HepG2 (cell line): ENCODE results near the gene CEP43. TPM values are rescaled to one million over a fixed set of nuclear protein-coding genes. Genes with fewer than 3 reads are reported as not detected.

Experiments used
- CREM ChIP-seq, 2 experiments: sonication (generic) in 1 of 2; formaldehyde crosslinking in 1 of 2; IDR thresholded peaks; 2 replicates each; pipeline versions ENCODE4 v1.4.0 to v1.6.1; 2016 to 2020; ENCODE audit warnings: antibody characterized with exemption in 1 of 2, mild to moderate bottlenecking in 1 of 2, missing genetic modification reagents in 1 of 2
- GLI4 ChIP-seq: sonication (generic); formaldehyde crosslinking; IDR thresholded peaks from 2 replicates; pipeline ENCODE4 v1.5.1; 2020; ENCODE audit warnings: missing genetic modification reagents, mild to moderate bottlenecking, moderate library complexity, borderline replicate concordance
- HDAC6 ChIP-seq: fragments of 200-600 bp; sonication (generic); IDR thresholded peaks from 2 replicates; pipeline ENCODE4 v1.7.0; 2017; ENCODE audit warnings: mild to moderate bottlenecking, antibody characterized with exemption, low read length, low read depth
- HOXA9 ChIP-seq: sonication (generic); formaldehyde crosslinking; IDR thresholded peaks from 2 replicates; pipeline ENCODE4 v1.8.1; 2022; ENCODE audit warnings: missing genetic modification reagents, mild to moderate bottlenecking, moderate library complexity, borderline replicate concordance
- IKZF4 ChIP-seq: sonication (generic); formaldehyde crosslinking; IDR thresholded peaks from 2 replicates; pipeline ENCODE4 v1.5.1; 2020; ENCODE audit warnings: borderline replicate concordance, mild to moderate bottlenecking, low read depth, missing genetic modification reagents; ENCODE audit errors: not compliant biosample characterization
- MEF2D ChIP-seq: sonication (generic); formaldehyde crosslinking; IDR thresholded peaks from 2 replicates; pipeline ENCODE4 v1.5.1; 2020; ENCODE audit warnings: mild to moderate bottlenecking, missing genetic modification reagents
- POLR2AphosphoS2 ChIP-seq: IDR thresholded peaks from 2 replicates; pipeline ENCODE4 v1.6.1; 2011; ENCODE audit warnings: low read depth, low read length, improper control_type of control experiment
- RARG ChIP-seq: sonication (generic); formaldehyde crosslinking; IDR thresholded peaks from 2 replicates; pipeline ENCODE4 v1.4.0; 2020; ENCODE audit warnings: low read depth, mild to moderate bottlenecking, missing genetic modification reagents
- REXO4 ChIP-seq: sonication (generic); formaldehyde crosslinking; IDR thresholded peaks from 2 replicates; pipeline ENCODE4 v1.8.0; 2022; ENCODE audit warnings: missing genetic modification reagents, mild to moderate bottlenecking, borderline replicate concordance
- SP4 ChIP-seq: sonication (generic); formaldehyde crosslinking; IDR thresholded peaks from 2 replicates; pipeline ENCODE4 v1.8.1; 2023; ENCODE audit warnings: mild to moderate bottlenecking, missing genetic modification reagents
- U2AF1 ChIP-seq: fragments of 200-400 bp; formaldehyde crosslinking; optimal IDR thresholded peaks from 2 replicates; pipeline ENCODE3; 2017; ENCODE audit warnings: mild to moderate bottlenecking, low read depth, low read length
- ZNF768 ChIP-seq: sonication (generic); formaldehyde crosslinking; IDR thresholded peaks from 2 replicates; pipeline ENCODE4 v1.4.0; 2020; ENCODE audit warnings: missing genetic modification reagents
- ZNF775 ChIP-seq: sonication (generic); formaldehyde crosslinking; IDR thresholded peaks from 2 replicates; pipeline ENCODE4 v1.4.0; 2020; ENCODE audit warnings: missing genetic modification reagents, mild to moderate bottlenecking, moderate library complexity, borderline replicate concordance
- ZNF883 ChIP-seq: sonication (generic); formaldehyde crosslinking; IDR thresholded peaks from 2 replicates; pipeline ENCODE4 v1.5.1; 2020; ENCODE audit warnings: mild to moderate bottlenecking, missing genetic modification reagents; ENCODE audit errors: not compliant biosample characterization
- polyA plus RNA-seq, 8 experiments: library from polyadenylated mRNA; depleted of rRNA in 3 of 8; stranded (reverse) in 7 of 8; unstranded in 1 of 8; fragments of >200 nt; fragmentation: Illumina TruSeq in 4 of 8; extraction: Trizol in 4 of 8; gene quantifications; 2 replicates each; pipeline versions ENCODE4 v1.2.1 to v1.2.3, GENCODE V29; 2011 to 2016; ENCODE audit warnings: low read depth in 4 of 8, missing spikeins in 1 of 8, mixed read lengths in 1 of 8; ENCODE audit not compliant: insufficient read depth in 1 of 8
- total RNA-seq, 5 experiments: library from RNA; depleted of rRNA; stranded (reverse); fragments of >200 nt; fragmentation: Illumina TruSeq; extraction: Trizol; gene quantifications; 2 replicates each; pipeline ENCODE4 v1.2.3, GENCODE V29; 2016; ENCODE audit warnings: low read depth in 1 of 5
- TF ChIP-seq, protein P1 (sequence below): sonication (generic); formaldehyde crosslinking; conservative IDR thresholded peaks from 2 replicates; pipeline ENCODE4 v1.4.0; 2020; ENCODE audit warnings: missing genetic modification reagents
- TF ChIP-seq, protein P2 (sequence below): sonication (generic); formaldehyde crosslinking; IDR thresholded peaks from 2 replicates; pipeline ENCODE4 v1.5.0; 2020; ENCODE audit warnings: mild to moderate bottlenecking, missing genetic modification reagents
- TF ChIP-seq, protein P3 (sequence below): conservative IDR thresholded peaks from 2 replicates; pipeline ENCODE4 v1.6.1; 2018; ENCODE audit warnings: missing genetic modification reagents
- TF ChIP-seq, protein P4 (sequence below): sonication (generic); formaldehyde crosslinking; IDR thresholded peaks from 2 replicates; pipeline ENCODE4 v1.8.0; 2022; ENCODE audit warnings: mild to moderate bottlenecking, missing genetic modification reagents, moderate library complexity
- TF ChIP-seq, protein P5 (sequence below): IDR thresholded peaks from 2 replicates; pipeline ENCODE4 v1.6.1; 2012; ENCODE audit warnings: low read depth, low read length, improper control_type of control experiment
- TF ChIP-seq, protein P6 (sequence below): IDR thresholded peaks from 2 replicates; pipeline ENCODE4 v1.6.1; 2016; ENCODE audit warnings: missing genetic modification reagents, missing compliant biosample characterization

The CEP43 gene
- total and polyA plus RNA-seq, 2 of the 13 experiments (the other 11 are each of a cell fraction or from before 2014, with no cell fraction given): 29.3 to 73.9 TPM

DNA sequence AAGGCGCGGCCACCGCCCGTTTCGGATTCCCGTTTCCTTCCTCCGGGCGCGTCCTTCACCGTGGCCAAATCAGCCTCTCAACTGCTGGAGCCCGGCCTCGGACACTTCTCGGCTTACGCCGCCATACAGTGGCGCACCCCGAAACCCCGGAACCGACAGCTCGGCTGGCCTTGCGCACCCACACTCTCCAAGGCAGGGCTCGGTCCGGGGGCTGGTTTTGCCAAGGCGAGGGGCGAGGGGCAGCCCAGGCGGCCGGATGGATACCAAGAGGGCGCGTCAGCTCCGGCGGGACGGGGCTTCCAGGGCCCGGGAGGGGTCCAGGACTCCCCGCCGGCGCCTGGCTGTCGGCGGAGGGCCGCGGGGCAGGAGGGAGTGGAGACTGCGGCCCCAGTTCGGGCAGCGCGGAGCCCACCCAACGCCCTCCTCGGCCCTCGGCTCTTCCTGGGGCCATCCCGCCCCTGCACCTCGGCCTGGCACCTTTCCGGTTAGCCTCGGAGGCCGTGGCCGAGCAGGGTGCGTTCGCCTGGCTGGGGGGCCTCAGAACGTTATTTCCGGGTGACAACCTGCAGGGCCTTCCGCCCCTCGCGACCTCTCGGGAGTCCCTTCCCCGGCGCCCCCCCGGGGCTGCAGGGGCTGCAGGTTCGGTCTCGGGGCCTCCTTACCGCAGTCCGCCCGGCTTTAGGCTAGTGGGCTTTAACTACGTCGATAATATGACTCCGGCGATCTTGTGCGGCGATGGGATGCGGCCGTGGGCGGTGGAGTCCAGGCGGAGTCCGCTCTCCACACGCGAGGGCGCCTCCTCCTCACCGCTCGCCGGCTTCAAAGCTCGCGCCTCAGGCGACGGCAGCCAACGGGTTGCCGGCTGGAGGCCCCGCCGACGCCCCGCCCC is 697 bp upstream of the CEP43 start (continued):
- TF ChIP-seq REXO4 (CRISPR knock-in tag) (no peak), CREM (IDR thresholded peaks at IDR 0.05) (no peak), CREM (CRISPR knock-in tag; IDR thresholded peaks at IDR 0.05) (peak; percentile 30; the same call in 1 of the 2 replicates), IKZF4 (CRISPR knock-in tag) (peak; percentile 43), MEF2D (0 out of 2 replicates have a peak, but pooled peaks have one; percentile 17), ZNF775 (no peak), RARG (CRISPR knock-in tag) (no peak), U2AF1 (peak; percentile 2), GLI4 (0 out of 2 replicates have a peak, but pooled peaks have one; percentile 70), HOXA9 (CRISPR knock-in tag) (no peak), ZNF768 (CRISPR knock-in tag) (no peak; the same call in 1 of the 2 replicates), POLR2AphosphoS2 (no peak), ZNF883 (peak; percentile 14), SP4 (no peak), HDAC6 (no peak)
- TF ChIP-seq, protein P1, sequence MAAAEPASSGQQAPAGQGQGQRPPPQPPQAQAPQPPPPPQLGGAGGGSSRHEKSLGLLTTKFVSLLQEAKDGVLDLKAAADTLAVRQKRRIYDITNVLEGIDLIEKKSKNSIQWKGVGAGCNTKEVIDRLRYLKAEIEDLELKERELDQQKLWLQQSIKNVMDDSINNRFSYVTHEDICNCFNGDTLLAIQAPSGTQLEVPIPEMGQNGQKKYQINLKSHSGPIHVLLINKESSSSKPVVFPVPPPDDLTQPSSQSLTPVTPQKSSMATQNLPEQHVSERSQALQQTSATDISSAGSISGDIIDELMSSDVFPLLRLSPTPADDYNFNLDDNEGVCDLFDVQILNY (CRISPR knock-in tag): peak; percentile 96
- TF ChIP-seq, protein P2, sequence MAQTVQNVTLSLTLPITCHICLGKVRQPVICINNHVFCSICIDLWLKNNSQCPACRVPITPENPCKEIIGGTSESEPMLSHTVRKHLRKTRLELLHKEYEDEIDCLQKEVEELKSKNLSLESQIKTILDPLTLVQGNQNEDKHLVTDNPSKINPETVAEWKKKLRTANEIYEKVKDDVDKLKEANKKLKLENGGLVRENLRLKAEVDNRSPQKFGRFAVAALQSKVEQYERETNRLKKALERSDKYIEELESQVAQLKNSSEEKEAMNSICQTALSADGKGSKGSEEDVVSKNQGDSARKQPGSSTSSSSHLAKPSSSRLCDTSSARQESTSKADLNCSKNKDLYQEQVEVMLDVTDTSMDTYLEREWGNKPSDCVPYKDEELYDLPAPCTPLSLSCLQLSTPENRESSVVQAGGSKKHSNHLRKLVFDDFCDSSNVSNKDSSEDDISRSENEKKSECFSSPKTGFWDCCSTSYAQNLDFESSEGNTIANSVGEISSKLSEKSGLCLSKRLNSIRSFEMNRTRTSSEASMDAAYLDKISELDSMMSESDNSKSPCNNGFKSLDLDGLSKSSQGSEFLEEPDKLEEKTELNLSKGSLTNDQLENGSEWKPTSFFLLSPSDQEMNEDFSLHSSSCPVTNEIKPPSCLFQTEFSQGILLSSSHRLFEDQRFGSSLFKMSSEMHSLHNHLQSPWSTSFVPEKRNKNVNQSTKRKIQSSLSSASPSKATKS (CRISPR knock-in tag): no peak
- TF ChIP-seq, protein P3, sequence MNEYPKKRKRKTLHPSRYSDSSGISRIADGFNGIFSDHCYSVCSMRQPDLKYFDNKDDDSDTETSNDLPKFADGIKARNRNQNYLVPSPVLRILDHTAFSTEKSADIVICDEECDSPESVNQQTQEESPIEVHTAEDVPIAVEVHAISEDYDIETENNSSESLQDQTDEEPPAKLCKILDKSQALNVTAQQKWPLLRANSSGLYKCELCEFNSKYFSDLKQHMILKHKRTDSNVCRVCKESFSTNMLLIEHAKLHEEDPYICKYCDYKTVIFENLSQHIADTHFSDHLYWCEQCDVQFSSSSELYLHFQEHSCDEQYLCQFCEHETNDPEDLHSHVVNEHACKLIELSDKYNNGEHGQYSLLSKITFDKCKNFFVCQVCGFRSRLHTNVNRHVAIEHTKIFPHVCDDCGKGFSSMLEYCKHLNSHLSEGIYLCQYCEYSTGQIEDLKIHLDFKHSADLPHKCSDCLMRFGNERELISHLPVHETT (CRISPR knock-in tag): no peak
- TF ChIP-seq, protein P4, sequence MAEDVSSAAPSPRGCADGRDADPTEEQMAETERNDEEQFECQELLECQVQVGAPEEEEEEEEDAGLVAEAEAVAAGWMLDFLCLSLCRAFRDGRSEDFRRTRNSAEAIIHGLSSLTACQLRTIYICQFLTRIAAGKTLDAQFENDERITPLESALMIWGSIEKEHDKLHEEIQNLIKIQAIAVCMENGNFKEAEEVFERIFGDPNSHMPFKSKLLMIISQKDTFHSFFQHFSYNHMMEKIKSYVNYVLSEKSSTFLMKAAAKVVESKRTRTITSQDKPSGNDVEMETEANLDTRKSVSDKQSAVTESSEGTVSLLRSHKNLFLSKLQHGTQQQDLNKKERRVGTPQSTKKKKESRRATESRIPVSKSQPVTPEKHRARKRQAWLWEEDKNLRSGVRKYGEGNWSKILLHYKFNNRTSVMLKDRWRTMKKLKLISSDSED (CRISPR knock-in tag): 0 out of 2 replicates have a peak, but pooled peaks have one; percentile 66
- TF ChIP-seq, protein P5, sequence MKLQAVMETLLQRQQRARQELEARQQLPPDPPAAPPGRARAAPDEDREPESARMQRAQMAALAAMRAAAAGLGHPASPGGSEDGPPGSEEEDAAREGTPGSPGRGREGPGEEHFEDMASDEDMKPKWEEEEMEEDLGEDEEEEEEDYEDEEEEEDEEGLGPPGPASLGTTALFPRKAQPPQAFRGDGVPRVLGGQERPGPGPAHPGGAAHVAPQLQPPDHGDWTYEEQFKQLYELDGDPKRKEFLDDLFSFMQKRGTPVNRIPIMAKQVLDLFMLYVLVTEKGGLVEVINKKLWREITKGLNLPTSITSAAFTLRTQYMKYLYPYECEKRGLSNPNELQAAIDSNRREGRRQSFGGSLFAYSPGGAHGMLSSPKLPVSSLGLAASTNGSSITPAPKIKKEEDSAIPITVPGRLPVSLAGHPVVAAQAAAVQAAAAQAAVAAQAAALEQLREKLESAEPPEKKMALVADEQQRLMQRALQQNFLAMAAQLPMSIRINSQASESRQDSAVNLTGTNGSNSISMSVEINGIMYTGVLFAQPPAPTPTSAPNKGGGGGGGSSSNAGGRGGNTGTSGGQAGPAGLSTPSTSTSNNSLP: no peak
- TF ChIP-seq, protein P6, sequence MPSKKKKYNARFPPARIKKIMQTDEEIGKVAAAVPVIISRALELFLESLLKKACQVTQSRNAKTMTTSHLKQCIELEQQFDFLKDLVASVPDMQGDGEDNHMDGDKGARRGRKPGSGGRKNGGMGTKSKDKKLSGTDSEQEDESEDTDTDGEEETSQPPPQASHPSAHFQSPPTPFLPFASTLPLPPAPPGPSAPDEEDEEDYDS: no peak
